ENCODE data around the gene B3GAT3. TPM values are rescaled to one million over a fixed set of nuclear protein-coding genes. Genes with fewer than 3 reads are reported as not detected.
A peak's percentile ranks its signal among the peaks of the same experiment; 100 is the strongest.

The B3GAT3 gene
- total RNA-seq, 2 donors from 2014 or later, result 27.5 to 30.3 TPM

GRCh38 chr11:62666259-62666926, 44.6 kb upstream of the B3GAT3 start:
- Histone ChIP-seq H3K36me3 (peaks cover 9% of the 10 kb centered on the region), H3K9me3 (no peaks in the 10 kb centered on the region), H3K4me1 (ENCODE audit: control insufficient read depth in 1 of 2, low read depth in 2 of 2) (peaks cover 30 to 45% of the 10 kb centered on the region in 2 donors), H3K27me3 (replicated peaks; ENCODE audit: insufficient read depth) (no peaks in the 10 kb centered on the region), H3K27ac (peak overlapping the region; percentile 86 to 90), H3K4me3 (peak overlapping the region; percentile 72)
- no peak for TF ChIP-seq CTCF (IDR thresholded peaks at IDR 0.05)
- DNase-seq (ENCODE audit: low spot score) (no peak), ATAC-seq (ENCODE audit: insufficient number of reproducible peaks, low FRiP score, low read depth) (no peak)

DNA sequence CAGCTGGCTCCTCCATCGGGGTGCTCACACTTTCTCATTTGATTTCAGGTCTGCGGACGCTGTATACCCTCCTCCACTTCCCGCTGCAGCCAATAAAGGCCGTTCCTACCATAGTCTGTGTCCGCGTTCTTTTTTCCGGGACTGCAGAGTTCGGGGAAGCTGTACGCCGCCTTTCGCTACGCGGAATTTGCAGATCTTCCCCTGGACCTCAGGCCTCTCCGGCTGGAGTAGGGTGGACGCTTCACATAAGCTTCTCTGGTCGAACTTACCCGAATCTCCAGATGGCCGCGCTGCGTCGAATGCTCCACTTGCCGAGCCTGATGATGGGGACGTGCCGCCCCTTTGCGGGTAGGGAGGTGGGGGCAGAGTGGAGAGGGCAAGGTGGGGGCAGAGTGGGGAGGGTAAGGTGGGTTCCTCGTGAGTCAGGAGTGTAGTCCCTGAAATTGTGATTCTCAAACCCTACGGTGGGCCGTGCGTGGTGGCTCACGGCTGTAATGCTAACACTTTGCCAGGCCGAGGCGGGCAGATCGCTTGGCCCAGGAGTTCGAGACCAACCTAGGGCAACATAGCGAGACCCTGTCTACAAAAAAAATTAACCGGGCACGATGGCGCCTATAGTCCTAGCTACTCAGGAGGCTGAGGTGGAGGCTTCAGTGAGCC, 43.9 kb upstream of the B3GAT3 start:
- peaks cover 27 to 41% of the 10 kb centered on the region in 2 donors for H3K4me1 ChIP-seq (ENCODE audit: control insufficient read depth in 1 of 2, low read depth in 2 of 2)
- DNase-seq (ENCODE audit: low spot score) (no peak), ATAC-seq (ENCODE audit: insufficient number of reproducible peaks, low FRiP score, low read depth) (peak; percentile 28)
- no peak for TF ChIP-seq CTCF (IDR thresholded peaks at IDR 0.05)
- H3K9me3 ChIP-seq, result no peaks in the 10 kb centered on the region
- peak overlapping the region; percentile 72 for H3K4me3 ChIP-seq
- H3K27me3 ChIP-seq (replicated peaks; ENCODE audit: insufficient read depth), result no peaks in the 10 kb centered on the region
- peak overlapping the region; percentile 86 to 90 for H3K27ac ChIP-seq
- H3K36me3 ChIP-seq, result peaks cover 9% of the 10 kb centered on the region

- peak; percentile 81 for ATAC-seq (ENCODE audit: insufficient number of reproducible peaks, low FRiP score, low read depth)
- H3K36me3 ChIP-seq, result peaks cover 9% of the 10 kb centered on the region
- H3K9me3 ChIP-seq, result no peaks in the 10 kb centered on the region
- DNase-seq (ENCODE audit: low spot score), result peak; percentile 77
- H3K27me3 ChIP-seq (replicated peaks; ENCODE audit: insufficient read depth), result no peaks in the 10 kb centered on the region
- peaks cover 21 to 36% of the 10 kb centered on the region in 2 donors for H3K4me1 ChIP-seq (ENCODE audit: control insufficient read depth in 1 of 2, low read depth in 2 of 2)
- H3K27ac ChIP-seq, result peak within 1 kb of the TSS; percentile 86 to 90
- TF ChIP-seq CTCF (IDR thresholded peaks at IDR 0.05), result no peak
- peak within 1 kb of the TSS; percentile 72 for H3K4me3 ChIP-seq
Measured at GRCh38 chr11:62665075-62665598, 43.4 kb upstream of the B3GAT3 start, which contains the start of the genes C11orf98 and CSKMT. Gene C11orf98, minus strand, starts transcription at chr11:62665210. Its CDS starts 41 bp downstream, at chr11:62665169. Gene CSKMT, plus strand, starts transcription at chr11:62665312. Its CDS starts 568 bp downstream, at chr11:62665880.

DNA sequence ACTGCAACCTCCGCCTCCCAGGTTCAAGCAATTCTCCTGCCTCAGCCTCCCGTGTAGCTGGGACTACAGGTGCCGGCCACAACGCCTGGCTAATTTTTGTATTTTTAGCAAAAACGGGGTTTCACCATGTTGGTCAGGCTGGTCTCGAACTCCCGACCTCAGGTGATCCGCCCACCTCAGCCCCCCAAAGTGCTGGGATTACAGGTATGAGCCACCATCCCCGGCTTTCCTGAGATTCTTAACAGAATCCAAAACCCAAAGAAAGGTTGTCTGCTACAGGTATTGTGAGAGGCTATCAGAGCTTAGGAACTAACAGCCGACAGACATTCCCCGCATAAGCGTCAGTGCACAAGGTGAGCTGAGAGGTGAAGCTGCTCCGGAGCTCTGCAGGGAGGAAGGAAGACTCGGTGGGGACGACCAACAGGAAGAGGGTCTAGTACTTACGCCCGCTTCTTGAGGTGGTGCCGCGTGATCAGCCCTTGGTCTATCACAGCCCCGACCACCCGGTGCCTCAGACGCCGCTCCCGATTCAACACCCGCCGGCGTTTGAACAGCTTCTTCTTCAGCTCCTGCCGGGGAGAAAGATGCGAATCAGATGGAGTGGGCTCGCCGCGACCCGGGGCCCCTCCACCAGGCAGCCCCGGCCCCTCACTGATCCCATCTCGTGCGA, 42.8 kb upstream of the B3GAT3 start:
- peaks cover 21 to 33% of the 10 kb centered on the region in 2 donors for H3K4me1 ChIP-seq (ENCODE audit: control insufficient read depth in 1 of 2, low read depth in 2 of 2)
- peak overlapping the region; percentile 72 for H3K4me3 ChIP-seq
- H3K27ac ChIP-seq, result peak overlapping the region; percentile 86 to 90
- ATAC-seq (ENCODE audit: insufficient number of reproducible peaks, low FRiP score, low read depth) (peak; percentile 5), DNase-seq (ENCODE audit: low spot score) (no peak)
- H3K36me3 ChIP-seq, result peaks cover 9% of the 10 kb centered on the region
- no peak for TF ChIP-seq CTCF (IDR thresholded peaks at IDR 0.05)
- no peaks in the 10 kb centered on the region for H3K27me3 ChIP-seq (replicated peaks; ENCODE audit: insufficient read depth)
- no peaks in the 10 kb centered on the region for H3K9me3 ChIP-seq

All from thoracic aorta (tissue), 2 donors.